Measurements from ENCODE around the gene SGF29. TPM values are rescaled to one million over a fixed set of nuclear protein-coding genes. Genes with fewer than 3 reads are reported as not detected.

The SGF29 gene
- total and polyA plus RNA-seq, 2 of the 8 experiments (the other 6 are each of a cell fraction or from before 2014, with no cell fraction given), result 3.1 to 22.7 TPM

GRCh38 chr16:28602529-28602928, 48.8 kb downstream of the SGF29 start:
- H3K56ac ChIP-seq (replicated peaks; ENCODE audit: insufficient read length, low read depth, low read length), result no peak overlapping the region
- no peak overlapping the region for H2AK5ac ChIP-seq (ENCODE audit: low read depth, low read length)
- H4K91ac ChIP-seq (replicated peaks; ENCODE audit: insufficient read length, low read length), result no peak overlapping the region
- no peak overlapping the region for H3K9ac ChIP-seq (replicated peaks in 1 of 4; ENCODE audit: extremely low read depth in 1 of 4, low read depth in 3 of 4, low read length in 3 of 4)
- H3K4ac ChIP-seq (replicated peaks; ENCODE audit: insufficient read length, low read depth, low read length), result no peak overlapping the region
- DNase-seq (ENCODE audit: low read depth in 1 of 2, low spot score in 2 of 2) (no peak), FAIRE-seq (no peak)
- no peak overlapping the region for H3K14ac ChIP-seq (ENCODE audit: insufficient read length)
- H2BK120ac ChIP-seq (replicated peaks; ENCODE audit: low read depth, low read length), result no peak overlapping the region
- H3K4me2 ChIP-seq (ENCODE audit: insufficient read depth in 1 of 2, low read depth in 2 of 2, low read length in 2 of 2), result no peak overlapping the region
- H2BK20ac ChIP-seq (ENCODE audit: low read length), result no peak overlapping the region
- H2AFZ ChIP-seq (ENCODE audit: low read length), result no peak overlapping the region
- no peak overlapping the region for H2BK5ac ChIP-seq (ENCODE audit: low read depth, low read length)
- H3K9me3 ChIP-seq (ENCODE audit: insufficient read depth in 2 of 2, low read depth in 1 of 2, low read length in 1 of 2), result no peaks in the 10 kb centered on the region
- H3K23ac ChIP-seq (ENCODE audit: insufficient read length), result no peak overlapping the region
- no peak overlapping the region for H2BK15ac ChIP-seq (ENCODE audit: low read length)
- no peak overlapping the region for H2BK12ac ChIP-seq (ENCODE audit: low read depth, low read length)
- no peaks in the 10 kb centered on the region for H3K27me3 ChIP-seq (replicated peaks in 1 of 4; ENCODE audit: control insufficient read depth in 3 of 4, extremely low read depth in 1 of 4, insufficient read depth in 3 of 4, low read length in 3 of 4)
- H3K23me2 ChIP-seq (ENCODE audit: low read depth, low read length), result no peaks in the 10 kb centered on the region
- H3K79me2 ChIP-seq (ENCODE audit: control insufficient read depth in 1 of 2, insufficient read depth in 2 of 2, low read length in 2 of 2), result no peaks in the 10 kb centered on the region
- WGBS, 2 experiments (ENCODE audit: extremely low coverage in 1 of 2, insufficient coverage in 1 of 2, insufficient read length in 1 of 2, insufficient replicate concordance in 2 of 2, low coverage in 1 of 2, low lambda C conversion rate in 2 of 2, missing lambda C conversion rate in 1 of 2), result 70% methylated on average over 4 of the region's 6 CpGs; no CpG with 5 or more reads in 1 of the 2 experiments
- CTCF ChIA-PET (ENCODE audit: partially characterized antibody), result no interaction called here
- no peak overlapping the region for H4K8ac ChIP-seq (ENCODE audit: extremely low read depth, insufficient read depth, low read length)
- no peaks in the 10 kb centered on the region; the same call in 1 of the 2 replicates for H3K79me1 ChIP-seq (ENCODE audit: low read depth, low read length)
- no peak overlapping the region for H3K4me3 ChIP-seq (ENCODE audit: extremely low read depth in 1 of 4, insufficient read depth in 2 of 4, low read depth in 3 of 4, low read length in 4 of 4)
- H4K5ac ChIP-seq (ENCODE audit: insufficient read length, low read depth, low read length), result no peak overlapping the region
- H3K4me1 ChIP-seq (replicated peaks in 1 of 4; ENCODE audit: control insufficient read depth in 3 of 4, insufficient read depth in 4 of 4, low read length in 3 of 4), result peaks cover 0 to 3% (median 1%) of the 10 kb centered on the region in 4 experiments; a peak in 3 of 7 replicates
- no peak overlapping the region for H3K27ac ChIP-seq (ENCODE audit: low read depth, low read length)
- no peaks in the 10 kb centered on the region for H3K36me3 ChIP-seq (ENCODE audit: control insufficient read depth in 2 of 4, insufficient read depth in 4 of 4, low read length in 3 of 4)
- H4K20me1 ChIP-seq (replicated peaks in 1 of 2; ENCODE audit: control insufficient read depth in 1 of 2, insufficient read depth in 2 of 2, low read length in 2 of 2), result no peaks in the 10 kb centered on the region
- no peak overlapping the region for H3K18ac ChIP-seq (ENCODE audit: extremely low read depth, low read length)
- POLR2A ChIA-PET (ENCODE audit: partially characterized antibody), result interaction anchor here (0.6 kb wide), 1 partner anchor 115 kb away, joined by 3 read pairs; no protein-coding TSS in a partner anchor
- no peak for TF ChIP-seq FOSL1 (IDR thresholded peaks at IDR 0.05; ENCODE audit: insufficient read depth, low read depth, low read length)
- TF ChIP-seq SP2 (IDR thresholded peaks at IDR 0.05; ENCODE audit: low read length), result no peak
- no peak for TF ChIP-seq SAP30 (IDR thresholded peaks at IDR 0.05; ENCODE audit: insufficient read depth, insufficient replicate concordance, low read length)
- no peak for TF ChIP-seq SRF (IDR thresholded peaks at IDR 0.05; ENCODE audit: low read depth, low read length)
- TF ChIP-seq NANOG (IDR thresholded peaks at IDR 0.05; ENCODE audit: insufficient read depth, low read depth, low read length, poor library complexity, severe bottlenecking), result no peak
- TF ChIP-seq TEAD4 (IDR thresholded peaks at IDR 0.05; ENCODE audit: low read depth, low read length), result no peak
- TF ChIP-seq TAF1 (IDR thresholded peaks at IDR 0.05; ENCODE audit: low read depth, low read length), result no peak
- TF ChIP-seq CTCF (IDR thresholded peaks at IDR 0.05; ENCODE audit: control extremely low read depth in 1 of 3, insufficient read depth in 1 of 3, low read depth in 1 of 3, low read length in 3 of 3), result no peak
- TF ChIP-seq EP300 (IDR thresholded peaks at IDR 0.05; ENCODE audit: borderline replicate concordance in 1 of 2, low read depth in 2 of 2, low read length in 2 of 2), result no peak
- TF ChIP-seq ASH2L (IDR thresholded peaks at IDR 0.05; ENCODE audit: low read length), result no peak
- no peak for TF ChIP-seq KDM5A (IDR thresholded peaks at IDR 0.05; ENCODE audit: low read length)
- TF ChIP-seq BACH1 (IDR thresholded peaks at IDR 0.05; ENCODE audit: low read length), result no peak

Data from H1 (cell line).